Pancreas (tissue), 10 donors: Measurements from ENCODE around the gene TCF4. TPM values are rescaled to one million over a fixed set of nuclear protein-coding genes. Genes with fewer than 3 reads are reported as not detected.

ENCODE experiments used
- ATAC-seq, 4 donors: fragments of 200-7000 bp; cut with Tn5 transposase; one replicate each; pipeline versions ENCODE4 v1.8.0 to v1.9.1; 2020; ENCODE audit warnings: mild to moderate bottlenecking in 4 of 4, moderate library complexity in 4 of 4
- DNase-seq, 6 donors: peaks; one replicate each; pipeline ENCODE4 v3.0.0-alpha.2; 2020
- FAIRE-seq: peaks from 2 replicates; lab custom pipeline; 2012; peaks lifted over from hg19 to GRCh38; lab: Jason Lieb, UNC
- H3K27ac ChIP-seq, 4 donors: fragments of 200-600 bp; sonication (generic); 1 replicate in 3 of 4; 2 replicates in 1 of 4; pipeline versions ENCODE4 v1.5.0 to v1.8.0; 2020
- H3K27me3 ChIP-seq, 4 donors: fragments of 200-600 bp; one replicate each; pipeline ENCODE4 v1.8.0; 2021
- H3K36me3 ChIP-seq, 3 donors: fragments of 200-600 bp; sonication (generic) in 1 of 3; one replicate each; pipeline versions ENCODE4 v1.5.0 to v1.8.0; 2020 to 2021
- H3K4me1 ChIP-seq, 3 donors: fragments of 200-600 bp; one replicate each; pipeline ENCODE4 v1.8.0; 2021
- H3K4me3 ChIP-seq, 4 donors: fragments of 200-600 bp; sonication (generic) in 2 of 4; one replicate each; pipeline versions ENCODE4 v1.5.0 to v1.8.0; 2020 to 2021
- H3K9me3 ChIP-seq, 4 donors: fragments of 200-600 bp; one replicate each; pipeline ENCODE4 v1.8.0; 2021
- WGBS, 2 donors: extraction: QIAGEN DNeasy Blood & Tissue Kit; methylation state at CpG; one replicate each; pipeline ENCODE4 v1.1.7; 2013; 5-methylcytosine and 5-hydroxymethylcytosine counted together
- intact Hi-C, 3 donors: fragments of 100-400 bp; cut with DNase I; formaldehyde crosslinking; loops; one replicate each; pipeline versions ENCODE4 v1.11.1 to v1.14.2; 2022
- polyA plus RNA-seq, 2 donors: library from polyadenylated mRNA; stranded (reverse); fragments of 200-250 nt; gene quantifications; one replicate each; pipeline ENCODE4 v1.2.3, GENCODE V29; 2013
- total RNA-seq, 6 donors: library from RNA; stranded (reverse); fragmentation: NEBNext Ultra II Directional in 4 of 6; extraction: Animal tissue kit (Norgen Biotek cat#: 25700) in 4 of 6; gene quantifications; one replicate each; pipeline versions ENCODE4 v1.2.1 to v1.2.4, GENCODE V29; 2021 to 2023
- TF ChIP-seq, protein P1 (sequence below), 4 donors: fragments of 200-600 bp; sonication (generic) in 3 of 4; IDR thresholded peaks; one replicate each; pipeline versions ENCODE4 v1.5.0 to v1.8.0; 2021; ENCODE audit warnings: antibody characterized with exemption in 4 of 4
- donor health status: healthy with polysubstance abuse.
- donor health status: DM: no; HTN: no; CAD: no; lungs with moderate emphysema.
- donor health status: DM: no; HTN: no; CAD: no.
- donor health status: control.
- donor health status: control.
- donor health status: Bipolar disorder and iron deficiency.
- donor health status: DM: yes; HTN: yes; CAD: no.
- donor health status: DM: no; HTN: no; CAD: no.
- donor health status: DM: no; HTN: no; CAD: no.
- donor health status: DM: yes; HTN: yes; CAD: no.

TCF4 gene
- total and polyA plus RNA-seq, 8 donors, result 4.4 to 27.9 (median 10.5) TPM

GRCh38 chr18:55593888-55594287 is 5.9 kb upstream of the TCF4 start:
- 80 to 87% methylated on average over 2 of the region's 2 CpGs for WGBS, 2 donors
- no peaks in the 10 kb centered on the region for H3K9me3 ChIP-seq
- FAIRE-seq (no peak), DNase-seq (no peak), ATAC-seq (no peak)
- no peaks in the 10 kb centered on the region for H3K4me1 ChIP-seq
- no peak overlapping the region for H3K27ac ChIP-seq
- intact Hi-C loops, result no loop called here
- H3K27me3 ChIP-seq, result no peaks in the 10 kb centered on the region
- TF ChIP-seq, protein P1, sequence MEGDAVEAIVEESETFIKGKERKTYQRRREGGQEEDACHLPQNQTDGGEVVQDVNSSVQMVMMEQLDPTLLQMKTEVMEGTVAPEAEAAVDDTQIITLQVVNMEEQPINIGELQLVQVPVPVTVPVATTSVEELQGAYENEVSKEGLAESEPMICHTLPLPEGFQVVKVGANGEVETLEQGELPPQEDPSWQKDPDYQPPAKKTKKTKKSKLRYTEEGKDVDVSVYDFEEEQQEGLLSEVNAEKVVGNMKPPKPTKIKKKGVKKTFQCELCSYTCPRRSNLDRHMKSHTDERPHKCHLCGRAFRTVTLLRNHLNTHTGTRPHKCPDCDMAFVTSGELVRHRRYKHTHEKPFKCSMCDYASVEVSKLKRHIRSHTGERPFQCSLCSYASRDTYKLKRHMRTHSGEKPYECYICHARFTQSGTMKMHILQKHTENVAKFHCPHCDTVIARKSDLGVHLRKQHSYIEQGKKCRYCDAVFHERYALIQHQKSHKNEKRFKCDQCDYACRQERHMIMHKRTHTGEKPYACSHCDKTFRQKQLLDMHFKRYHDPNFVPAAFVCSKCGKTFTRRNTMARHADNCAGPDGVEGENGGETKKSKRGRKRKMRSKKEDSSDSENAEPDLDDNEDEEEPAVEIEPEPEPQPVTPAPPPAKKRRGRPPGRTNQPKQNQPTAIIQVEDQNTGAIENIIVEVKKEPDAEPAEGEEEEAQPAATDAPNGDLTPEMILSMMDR (IDR thresholded peaks at IDR 0.05), result no peak
- no peak overlapping the region for H3K4me3 ChIP-seq
- H3K36me3 ChIP-seq, result no peaks in the 10 kb centered on the region

GRCh38 chr18:55592572-55592971 is 4.6 kb upstream of the TCF4 start:
- no peaks in the 10 kb centered on the region for H3K36me3 ChIP-seq
- ATAC-seq (no peak), DNase-seq (no peak), FAIRE-seq (no peak)
- TF ChIP-seq, protein P1 (IDR thresholded peaks at IDR 0.05), result no peak
- H3K27me3 ChIP-seq, result no peaks in the 10 kb centered on the region
- no peaks in the 10 kb centered on the region for H3K4me1 ChIP-seq
- 72 to 80% methylated on average over 4 of the region's 4 CpGs for WGBS, 2 donors
- H3K4me3 ChIP-seq, result no peak overlapping the region
- intact Hi-C loops, result no loop called here
- H3K27ac ChIP-seq, result no peak overlapping the region
- no peaks in the 10 kb centered on the region for H3K9me3 ChIP-seq

GRCh38 chr18:55592106-55592505 is 4.1 kb upstream of the TCF4 start:
- Histone ChIP-seq H3K4me3 (no peak overlapping the region), H3K27ac (no peak overlapping the region), H3K9me3 (no peaks in the 10 kb centered on the region), H3K27me3 (no peaks in the 10 kb centered on the region), H3K36me3 (no peaks in the 10 kb centered on the region), H3K4me1 (no peaks in the 10 kb centered on the region)
- FAIRE-seq, result no peak
- no peak for ATAC-seq
- WGBS, 2 donors, result 77 to 79% methylated on average over 1 of the region's 1 CpG
- no peak for DNase-seq
- intact Hi-C loops, result no loop called here
- TF ChIP-seq, protein P1 (IDR thresholded peaks at IDR 0.05), result no peak

DNA sequence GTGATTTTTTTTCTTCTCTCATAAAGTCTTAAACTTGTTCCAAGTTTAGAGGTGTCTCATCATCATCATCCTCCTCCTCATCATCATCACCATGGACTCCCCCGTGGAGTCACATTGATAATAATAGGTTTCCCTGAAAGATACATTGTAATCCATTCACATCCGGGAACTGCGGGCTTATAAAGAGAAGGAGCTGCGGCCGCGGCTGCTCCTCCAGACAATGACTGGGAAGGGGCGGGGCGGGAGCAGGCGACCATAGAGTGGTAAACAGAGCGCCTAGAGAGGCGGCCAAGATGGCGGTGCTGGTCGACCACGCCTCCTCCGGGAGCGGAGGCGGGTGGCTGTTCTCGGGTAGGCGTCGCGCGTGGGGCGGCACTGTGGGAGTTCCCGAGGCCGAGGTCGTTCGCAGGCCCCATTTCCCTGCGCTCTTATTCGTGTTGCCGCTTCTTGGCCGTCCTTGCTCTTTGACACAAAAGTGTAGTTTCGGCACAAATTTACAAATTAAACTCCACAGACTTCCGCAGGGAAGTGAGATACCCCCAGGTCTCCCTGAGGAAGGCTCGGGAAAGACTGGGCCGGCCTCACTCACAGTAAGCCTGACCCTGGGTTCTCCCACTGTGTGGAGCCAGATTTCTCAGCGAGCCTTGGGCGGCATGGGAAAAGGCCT is 1.8 kb upstream of the TCF4 start:
- intact Hi-C loops, result no loop called here
- Histone ChIP-seq H3K36me3 (no peaks in the 10 kb centered on the region), H3K4me3 (peak overlapping the region; percentile 26 to 53 (median 42)), H3K27ac (peak overlapping the region; percentile 26 to 73 (median 58)), H3K9me3 (no peaks in the 10 kb centered on the region), H3K4me1 (no peaks in the 10 kb centered on the region), H3K27me3 (no peaks in the 10 kb centered on the region)
- FAIRE-seq (peak; percentile 84), ATAC-seq (peak; percentile 96 to 98 (median 97)), DNase-seq (peak; percentile 92 to 97 (median 94))
- TF ChIP-seq, protein P1 (IDR thresholded peaks at IDR 0.05), result no peak
- 4% methylated on average over 37 of the region's 37 CpGs for WGBS, 2 donors
